ENCODE results near the gene PPP4R2. TPM values are rescaled to one million over a fixed set of nuclear protein-coding genes. Genes with fewer than 3 reads are reported as not detected.

The PPP4R2 gene
- total RNA-seq, 4 donors from 2014 or later: 22.7 to 38.9 (median 30.6) TPM

- Histone ChIP-seq H3K27me3 (no peaks in the 10 kb centered on the region), H3K4me3 (no peak overlapping the region), H3K36me3 (no peaks in the 10 kb centered on the region), H3K9me3 (no peaks in the 10 kb centered on the region), H3K27ac (no peak overlapping the region), H3K4me1 (no peaks in the 10 kb centered on the region)
- intact Hi-C loops (cut with DNase I): no loop called here
- WGBS, 2 donors: 69 to 79% methylated on average over 4 of the region's 4 CpGs
- DNase-seq: no peak
- no peak for TF ChIP-seq POLR2A (IDR thresholded peaks at IDR 0.05)
- TF ChIP-seq CTCF (IDR thresholded peaks at IDR 0.05): no peak
Observed at GRCh38 chr3:72961752-72962151, 34.9 kb upstream of the PPP4R2 start.

- Histone ChIP-seq H3K9me3 (no peaks in the 10 kb centered on the region), H3K27me3 (no peaks in the 10 kb centered on the region), H3K4me1 (no peaks in the 10 kb centered on the region), H3K36me3 (no peaks in the 10 kb centered on the region), H3K4me3 (no peak overlapping the region), H3K27ac (no peak overlapping the region)
- TF ChIP-seq POLR2A (IDR thresholded peaks at IDR 0.05) (no peak), CTCF (IDR thresholded peaks at IDR 0.05) (no peak)
- intact Hi-C loops (cut with DNase I): no loop called here
- DNase-seq: no peak
Observed at GRCh38 chr3:72962317-72962716, 34.3 kb upstream of the PPP4R2 start.

- H3K9me3 ChIP-seq: no peaks in the 10 kb centered on the region
- TF ChIP-seq CTCF (IDR thresholded peaks at IDR 0.05) (no peak), POLR2A (IDR thresholded peaks at IDR 0.05) (no peak)
- no peak overlapping the region for H3K27ac ChIP-seq
- no peak for DNase-seq
- no peaks in the 10 kb centered on the region for H3K4me1 ChIP-seq
- H3K27me3 ChIP-seq: no peaks in the 10 kb centered on the region
- no peaks in the 10 kb centered on the region for H3K36me3 ChIP-seq
- intact Hi-C loops (cut with DNase I): no loop called here
- no peak overlapping the region for H3K4me3 ChIP-seq
Observed at GRCh38 chr3:72964633-72965032, 32.0 kb upstream of the PPP4R2 start.

GRCh38 chr3:72968266-72968664 lies 28.3 kb upstream of the PPP4R2 start:
- H3K4me3 ChIP-seq: no peak overlapping the region
- H3K4me1 ChIP-seq: peaks cover 0 to 2% (median 0%) of the 10 kb centered on the region in 3 donors
- no peaks in the 10 kb centered on the region for H3K27me3 ChIP-seq
- DNase-seq: no peak
- no peaks in the 10 kb centered on the region for H3K9me3 ChIP-seq
- TF ChIP-seq POLR2A (IDR thresholded peaks at IDR 0.05) (no peak), CTCF (IDR thresholded peaks at IDR 0.05) (no peak)
- intact Hi-C loops (cut with DNase I): no loop called here
- no peaks in the 10 kb centered on the region for H3K36me3 ChIP-seq
- H3K27ac ChIP-seq: no peak overlapping the region
- 47 to 60% methylated on average over 1 of the region's 1 CpG for WGBS, 2 donors

GRCh38 chr3:72969766-72970165 lies 26.8 kb upstream of the PPP4R2 start:
- H3K27ac ChIP-seq: no peak overlapping the region
- peaks cover 0 to 16% (median 0%) of the 10 kb centered on the region in 3 donors for H3K4me1 ChIP-seq
- H3K9me3 ChIP-seq: no peaks in the 10 kb centered on the region
- intact Hi-C loops (cut with DNase I): no loop called here
- H3K36me3 ChIP-seq: no peaks in the 10 kb centered on the region
- no peak overlapping the region for H3K4me3 ChIP-seq
- WGBS, 2 donors: 90 to 95% methylated on average over 3 of the region's 3 CpGs
- no peaks in the 10 kb centered on the region for H3K27me3 ChIP-seq
- no peak for DNase-seq
- TF ChIP-seq CTCF (IDR thresholded peaks at IDR 0.05) (no peak), POLR2A (IDR thresholded peaks at IDR 0.05) (no peak)

All from esophagus squamous epithelium (tissue), 5 donors.